Activated CD8-positive, alpha-beta memory T cell treated with anti-CD3 and anti-CD28 coated beads for 24 hours (primary cell): ENCODE measurements around the gene FGF12.

Source experiments
- DNase-seq: peaks from one replicate; pipeline ENCODE4 v3.0.0-alpha.2; 2020

The FGF12 gene

DNA sequence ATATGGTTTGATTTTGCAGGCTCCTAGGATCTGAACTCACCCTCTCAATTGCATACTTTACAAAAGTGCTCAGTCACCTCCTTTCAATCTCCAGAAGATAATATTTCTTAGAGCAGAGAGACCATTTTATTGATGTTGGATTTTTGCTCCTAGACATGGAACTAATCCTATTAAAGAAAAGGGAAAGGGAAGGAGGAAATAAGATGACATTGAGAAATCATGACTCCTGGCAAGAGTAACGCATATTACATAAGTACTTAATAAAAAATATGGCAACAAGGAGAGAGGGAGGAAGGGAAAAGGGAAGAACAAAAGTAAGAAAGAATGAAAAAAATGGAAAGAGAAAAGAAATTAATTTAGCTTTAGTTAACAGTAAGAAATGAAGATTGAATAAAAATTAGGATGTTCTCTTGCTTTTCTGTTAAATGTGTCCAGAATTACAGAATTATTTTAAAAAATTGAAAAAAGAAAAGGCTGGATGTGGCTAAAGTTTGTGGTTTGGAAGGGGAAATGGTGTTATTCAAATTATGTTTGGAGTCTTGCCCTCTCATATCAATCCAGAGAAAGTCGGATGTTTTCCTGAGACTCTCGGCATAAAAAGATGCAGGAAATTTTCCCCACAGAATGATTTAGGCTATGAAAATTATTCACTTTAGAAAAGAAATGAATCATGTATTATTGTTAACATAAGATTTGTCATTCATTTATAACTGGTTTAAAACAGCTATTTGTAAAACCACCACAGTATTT lies 474.0 kb downstream of the FGF12 start:
- DNase-seq, result no peak

DNA sequence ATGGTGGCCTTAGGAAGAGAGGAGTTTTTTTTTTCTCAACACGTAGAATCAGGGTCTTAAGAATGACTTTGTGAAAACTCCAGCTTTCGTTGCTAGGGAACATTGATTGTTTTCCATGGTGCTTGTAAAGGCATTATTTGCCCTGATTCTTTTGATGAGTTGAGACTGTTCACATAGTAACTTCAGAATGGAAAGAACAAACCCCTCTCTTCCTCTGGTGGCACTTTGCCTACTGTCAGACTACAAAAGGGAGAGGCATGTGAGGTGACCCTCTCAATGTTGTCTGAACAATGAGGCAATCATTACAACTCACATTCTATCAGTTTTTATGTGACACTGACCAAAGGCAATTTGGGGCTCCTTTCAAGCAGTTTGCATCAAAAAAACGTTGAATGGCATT lies 477.8 kb downstream of the FGF12 start:
- no peak for DNase-seq

DNA sequence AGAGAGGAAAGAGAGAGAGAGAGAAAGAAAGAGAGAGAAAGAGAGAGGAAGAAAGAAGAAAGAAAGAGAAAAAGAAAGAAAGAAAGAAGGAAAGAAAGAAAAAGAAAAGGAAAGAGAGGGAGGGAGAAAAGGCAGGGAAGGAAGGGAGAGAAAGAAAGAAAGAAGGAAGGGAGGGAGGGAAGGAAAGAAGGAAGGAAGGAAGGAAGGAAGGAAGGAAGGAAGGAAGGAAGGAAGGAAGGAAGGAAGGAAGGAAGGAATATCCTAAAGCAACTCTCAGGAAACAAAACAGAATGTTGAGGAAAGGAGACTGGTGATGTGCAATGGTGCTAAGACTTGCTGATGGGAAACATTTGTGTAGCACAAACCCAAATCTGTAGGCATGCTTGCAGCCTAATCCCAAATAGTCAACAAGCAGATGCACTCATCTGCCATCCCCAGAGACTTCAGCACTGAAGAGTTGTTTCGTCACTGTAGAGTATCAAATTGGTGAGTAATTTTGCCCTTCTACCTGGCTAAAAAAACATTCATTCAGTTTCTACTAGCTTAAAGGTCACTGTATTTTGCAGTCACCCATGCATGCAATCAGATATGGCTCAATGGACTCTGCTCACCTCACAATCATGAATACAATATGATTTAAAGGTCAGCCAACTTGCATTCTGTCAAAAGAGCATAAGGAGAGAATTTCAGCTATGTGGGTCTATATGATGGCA lies 480.3 kb downstream of the FGF12 start:
- DNase-seq, result no peak

DNA sequence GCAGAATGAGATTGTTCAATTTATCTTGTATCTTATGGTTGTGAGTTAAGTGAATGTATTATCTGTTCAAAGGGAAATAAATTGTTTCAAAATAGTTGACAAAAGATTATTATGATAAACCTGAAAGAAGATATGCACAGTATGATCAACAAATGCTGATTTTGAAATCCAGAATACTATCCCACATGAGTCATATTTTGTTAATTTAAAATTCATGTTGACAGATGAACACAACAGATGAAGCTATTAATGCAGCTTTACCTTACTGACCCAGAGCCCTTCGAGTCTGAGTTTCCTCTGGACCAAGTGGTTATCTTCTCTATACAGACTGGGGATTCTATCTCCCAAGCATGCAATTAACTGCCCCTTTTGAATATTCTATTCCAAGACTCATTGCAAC lies 482.8 kb downstream of the FGF12 start:
- no peak for DNase-seq

DNA sequence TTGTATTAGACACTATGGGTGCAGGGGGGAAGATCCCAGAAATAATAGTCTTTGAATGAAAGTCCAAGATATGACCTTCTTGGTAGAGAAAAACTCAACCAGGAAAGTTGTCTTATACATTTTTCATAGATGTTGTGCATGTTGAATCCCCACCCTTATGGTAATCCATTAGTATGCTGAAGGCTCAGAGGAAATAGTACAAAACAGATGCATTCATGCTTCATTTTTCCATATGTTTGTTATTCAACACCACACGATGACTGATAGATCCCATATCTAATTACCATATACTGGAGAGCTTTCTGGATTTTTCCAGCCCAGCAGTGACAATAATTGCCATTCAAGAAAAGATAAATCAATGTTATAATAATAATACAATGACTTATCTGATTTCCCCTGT lies 487.4 kb downstream of the FGF12 start:
- DNase-seq, result no peak

DNA sequence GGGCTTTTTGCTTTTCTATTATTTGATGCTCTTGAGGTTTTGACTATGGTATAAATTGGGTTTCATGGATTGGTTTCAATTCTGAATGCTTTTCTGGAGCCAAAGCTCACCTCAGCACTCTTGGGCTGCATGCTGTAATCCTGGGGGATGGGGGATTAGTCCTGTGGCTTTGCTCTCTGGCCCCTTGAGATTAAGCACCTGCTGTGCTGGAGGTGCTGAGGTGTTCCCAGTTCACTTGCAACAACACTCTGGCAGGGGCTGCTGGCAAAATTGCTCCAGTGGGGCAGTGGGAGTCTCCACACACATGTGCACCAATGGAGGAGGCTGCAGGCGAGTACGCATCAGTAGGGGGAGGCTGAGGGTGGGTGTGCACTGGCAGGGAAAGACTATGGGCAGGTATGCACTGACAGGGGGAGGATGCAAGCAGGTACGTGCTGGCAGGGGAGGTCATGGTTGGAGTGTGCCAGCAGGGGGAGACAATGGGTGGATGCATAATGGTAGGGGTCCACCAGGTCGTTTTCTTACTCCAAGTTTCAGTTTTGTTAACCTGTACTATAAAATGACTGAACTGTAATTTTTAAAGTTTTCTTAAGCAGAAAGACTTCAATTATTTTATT lies 489.2 kb downstream of the FGF12 start:
- no peak for DNase-seq

DNA sequence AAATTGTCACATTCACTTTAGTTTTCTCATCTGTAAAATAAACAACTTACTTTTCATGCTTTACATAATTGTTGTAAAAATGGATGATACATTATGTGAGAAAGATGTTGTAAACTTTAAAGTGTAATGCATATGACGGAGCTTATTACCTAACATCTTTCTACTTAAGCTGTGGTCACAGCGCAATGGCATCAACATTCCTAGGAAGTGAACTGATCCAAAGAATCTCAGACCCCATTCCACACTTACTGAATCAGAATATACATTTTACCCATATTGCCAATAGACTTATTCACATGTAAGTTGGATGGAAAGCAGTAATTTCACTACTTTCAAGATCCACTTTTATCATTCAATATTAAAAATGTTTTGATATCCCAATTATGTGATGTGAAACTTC lies 497.5 kb downstream of the FGF12 start:
- no peak for DNase-seq

DNA sequence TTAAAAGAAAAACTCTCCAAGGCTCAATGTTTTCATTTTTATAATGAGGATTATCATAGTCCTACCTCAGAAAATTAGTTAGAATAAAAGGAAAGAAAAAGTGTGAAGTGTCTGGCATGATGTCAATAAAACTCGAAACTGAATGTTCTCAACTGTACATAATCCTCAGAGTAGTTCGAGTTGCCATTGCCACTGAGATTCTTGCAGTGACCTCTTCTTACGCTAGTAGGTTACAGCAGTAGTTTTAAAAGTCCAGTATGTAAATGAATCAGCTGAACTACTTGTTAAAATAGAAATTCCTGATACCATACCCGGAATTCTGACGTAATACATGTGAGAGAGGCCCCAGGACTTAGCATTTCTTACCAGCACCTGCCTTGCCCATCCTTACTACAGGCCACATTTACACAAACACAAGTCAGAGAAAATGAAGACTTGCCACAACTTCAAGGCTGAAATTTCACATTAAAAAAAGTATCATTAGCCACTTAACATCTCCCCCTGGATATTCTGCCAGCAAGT lies 502.6 kb downstream of the FGF12 start:
- DNase-seq, result no peak

DNA sequence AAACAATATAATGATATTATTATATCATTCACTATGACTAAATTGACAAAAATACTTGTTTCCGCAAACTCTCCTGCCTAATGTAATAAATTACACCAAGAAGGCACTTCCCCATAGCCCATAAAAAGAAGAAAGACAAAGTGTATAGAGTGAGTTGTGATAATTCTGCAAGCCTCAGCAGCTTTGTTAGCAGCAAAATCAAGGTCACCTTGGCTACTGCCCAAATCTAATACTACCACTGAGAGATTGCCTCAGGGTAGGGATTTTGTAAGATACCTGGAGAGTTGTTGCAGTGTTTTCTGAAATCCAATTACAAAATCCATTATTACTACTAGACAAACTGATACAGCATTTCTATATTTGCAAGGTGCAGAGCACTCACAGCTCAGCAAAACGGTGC lies 503.5 kb downstream of the FGF12 start:
- DNase-seq, result no peak

DNA sequence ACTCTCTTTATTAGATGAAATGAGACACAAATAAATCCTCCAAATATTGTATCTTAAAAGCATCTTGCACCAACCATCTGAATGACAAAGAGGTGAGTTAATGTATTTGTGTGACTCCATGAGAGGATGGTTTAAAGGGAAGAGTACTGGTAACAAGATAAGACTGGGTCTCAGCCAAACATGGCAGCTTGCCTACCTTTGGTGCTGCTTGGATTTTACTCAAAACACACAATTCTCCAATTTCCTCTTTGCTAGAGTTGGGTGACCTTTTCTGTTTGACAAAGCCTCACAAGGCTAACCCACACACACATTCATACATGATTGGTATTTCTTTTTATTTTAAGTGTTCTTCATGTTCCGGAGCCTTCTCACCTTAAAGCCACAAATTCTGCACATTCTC lies 506.4 kb downstream of the FGF12 start:
- no peak for DNase-seq

DNA sequence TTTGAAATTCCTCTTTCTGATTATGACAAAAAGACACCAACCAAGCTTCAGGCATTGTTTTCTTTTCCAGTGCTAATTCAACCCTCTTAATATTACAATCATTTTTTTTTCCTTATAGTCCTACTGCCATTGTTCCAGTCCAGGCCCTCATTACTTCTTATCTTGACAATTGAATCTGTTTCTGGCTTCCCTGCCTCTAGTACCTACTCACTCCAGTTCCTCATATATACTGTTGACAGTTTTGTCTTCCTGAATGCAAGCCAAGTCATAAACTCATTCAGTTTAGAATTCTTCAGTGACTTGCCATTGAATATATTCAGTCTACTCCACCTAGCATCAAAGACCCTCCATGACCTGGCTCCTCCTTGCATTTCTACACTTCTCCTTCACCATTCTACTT lies 507.4 kb downstream of the FGF12 start:
- DNase-seq, result no peak

DNA sequence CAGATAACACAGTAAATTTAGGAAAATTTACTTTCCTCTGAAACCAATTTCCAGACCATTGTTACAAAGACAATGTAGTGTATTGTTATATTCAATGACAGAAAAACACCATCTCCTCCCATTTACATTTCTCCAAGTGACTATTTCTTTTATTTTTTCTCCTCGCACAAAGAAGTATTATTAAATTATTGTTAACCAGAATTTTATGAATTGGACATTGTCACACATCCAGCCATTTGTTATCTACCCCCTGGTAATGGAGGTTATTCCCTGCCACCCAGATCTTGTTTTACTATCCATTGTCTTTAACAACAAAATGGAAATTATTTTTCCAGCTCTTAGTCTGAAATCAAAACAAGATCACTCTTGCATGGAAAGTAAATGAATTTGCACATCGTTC lies 511.3 kb downstream of the FGF12 start:
- no peak for DNase-seq

DNA sequence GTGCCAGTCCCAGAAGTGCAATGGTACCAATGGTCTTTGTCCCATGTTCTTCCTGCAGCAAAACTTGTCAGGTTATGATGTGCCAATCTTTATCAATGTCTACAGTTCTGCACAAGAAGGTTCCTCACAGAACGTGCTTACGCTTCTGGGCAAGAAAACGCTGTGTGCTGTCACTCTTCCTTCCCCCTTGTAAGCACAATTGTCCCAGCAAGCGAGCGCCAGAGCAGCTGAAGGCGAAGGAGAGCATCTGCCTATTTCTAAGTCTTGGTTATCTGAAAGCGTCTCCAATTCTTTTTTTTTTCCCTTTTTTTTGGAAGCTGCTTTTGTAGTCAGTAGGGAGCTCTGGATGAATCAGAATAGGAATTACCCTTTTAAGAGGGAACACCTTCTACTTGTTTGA lies 514.4 kb downstream of the FGF12 start:
- no peak for DNase-seq

DNA sequence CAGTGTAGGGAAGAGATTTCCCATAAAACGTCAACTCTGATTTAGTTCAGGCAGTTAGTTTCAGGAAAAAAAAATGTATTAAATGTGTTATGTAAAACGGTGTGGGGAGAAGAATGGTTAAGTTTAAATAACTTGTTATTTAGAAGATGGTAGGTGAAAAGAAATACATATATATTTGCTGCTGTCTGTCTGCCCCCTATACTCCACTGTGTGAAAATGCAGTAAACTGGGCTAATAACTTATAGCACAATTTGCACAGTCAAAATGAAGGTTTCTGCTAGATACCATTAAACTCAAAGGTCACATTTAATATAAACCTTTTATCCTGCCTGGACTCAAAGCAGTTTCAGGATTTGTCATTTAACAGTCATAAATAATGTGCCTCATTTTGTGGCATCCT lies 515.0 kb downstream of the FGF12 start:
- no peak for DNase-seq

DNA sequence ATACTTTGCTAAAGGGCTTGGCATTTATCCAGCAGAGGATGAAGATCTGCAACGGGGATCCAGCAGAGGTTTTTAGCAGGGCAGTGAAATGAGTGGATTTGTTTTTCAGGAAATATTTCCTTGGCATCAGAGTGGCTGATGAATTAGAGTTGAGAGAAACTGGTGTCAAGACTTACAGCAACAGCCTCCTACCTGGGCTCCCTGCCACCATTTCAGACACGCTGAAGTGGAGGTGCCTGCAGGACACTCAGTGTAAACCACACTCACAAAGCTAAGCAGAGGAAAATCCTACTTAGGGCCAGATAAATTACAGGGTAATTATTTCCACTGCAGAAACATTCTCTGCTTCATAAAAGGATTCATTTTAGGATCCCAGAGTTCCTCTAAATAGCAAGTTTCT lies 519.7 kb downstream of the FGF12 start:
- no peak for DNase-seq

DNA sequence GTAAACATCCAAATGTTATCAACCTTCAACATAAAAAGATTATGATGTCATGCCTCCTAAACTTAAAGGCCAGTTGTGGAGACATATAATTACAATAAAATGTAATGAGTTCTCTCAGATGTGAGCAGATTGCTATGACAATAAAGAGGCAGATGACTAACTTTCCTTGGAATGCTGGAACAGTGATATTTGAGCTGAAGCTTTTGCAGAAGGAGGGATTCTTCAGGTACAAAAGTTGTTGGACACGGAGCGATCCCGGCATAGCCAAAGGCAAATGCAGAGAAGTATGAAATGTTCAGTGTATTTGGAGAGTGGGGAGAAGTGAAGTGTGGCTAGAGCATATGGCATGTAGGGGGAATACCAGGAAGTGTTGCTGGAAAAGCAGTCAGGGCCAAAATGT lies 520.1 kb downstream of the FGF12 start:
- DNase-seq, result no peak

DNA sequence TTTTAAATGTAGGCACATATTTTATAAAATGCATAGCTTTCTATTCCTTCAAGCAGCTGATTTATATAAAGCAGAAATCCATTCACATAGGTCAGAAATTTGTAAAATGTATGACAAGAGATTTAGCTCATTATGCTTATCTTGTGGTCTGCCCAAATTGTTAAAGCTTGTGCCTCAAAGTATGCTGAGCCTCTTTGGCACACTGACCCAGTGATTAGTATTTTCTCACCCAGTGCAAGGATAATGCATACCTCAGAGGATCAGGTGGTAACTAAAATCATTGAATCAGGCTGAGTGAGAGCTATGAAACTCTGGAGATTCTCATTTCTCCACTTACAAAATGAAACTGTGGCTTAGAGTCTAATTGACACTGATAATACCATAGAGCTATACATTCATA lies 533.3 kb downstream of the FGF12 start:
- no peak for DNase-seq

DNA sequence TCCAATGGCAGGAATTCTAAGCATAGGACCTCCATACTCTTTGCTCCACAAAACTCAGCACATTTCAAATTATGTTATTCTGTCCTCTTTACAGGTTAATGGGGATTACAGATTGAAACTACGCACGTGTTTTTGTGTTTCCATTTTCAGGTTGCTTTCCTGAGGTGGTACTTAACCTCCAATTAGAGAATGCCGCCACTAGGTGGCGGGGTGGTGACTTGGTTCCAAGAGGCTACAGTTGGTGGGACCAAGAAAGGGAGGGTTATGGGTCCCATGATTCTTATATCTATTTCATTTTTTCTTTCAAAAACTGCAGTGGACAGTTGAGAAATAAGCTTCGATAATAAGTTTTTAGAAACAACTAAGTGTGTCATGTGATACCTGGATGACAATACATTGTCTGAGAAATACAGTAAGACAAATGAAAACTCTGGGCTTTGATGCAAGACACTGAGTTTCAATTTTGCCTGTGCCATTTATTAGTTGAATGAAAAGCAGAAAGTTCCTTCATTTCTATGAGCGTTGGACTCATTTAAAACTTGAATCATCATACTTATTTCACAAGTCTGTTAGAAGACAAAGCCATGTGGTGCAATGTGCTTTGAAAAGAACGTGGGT lies 539.0 kb downstream of the FGF12 start:
- no peak for DNase-seq

DNA sequence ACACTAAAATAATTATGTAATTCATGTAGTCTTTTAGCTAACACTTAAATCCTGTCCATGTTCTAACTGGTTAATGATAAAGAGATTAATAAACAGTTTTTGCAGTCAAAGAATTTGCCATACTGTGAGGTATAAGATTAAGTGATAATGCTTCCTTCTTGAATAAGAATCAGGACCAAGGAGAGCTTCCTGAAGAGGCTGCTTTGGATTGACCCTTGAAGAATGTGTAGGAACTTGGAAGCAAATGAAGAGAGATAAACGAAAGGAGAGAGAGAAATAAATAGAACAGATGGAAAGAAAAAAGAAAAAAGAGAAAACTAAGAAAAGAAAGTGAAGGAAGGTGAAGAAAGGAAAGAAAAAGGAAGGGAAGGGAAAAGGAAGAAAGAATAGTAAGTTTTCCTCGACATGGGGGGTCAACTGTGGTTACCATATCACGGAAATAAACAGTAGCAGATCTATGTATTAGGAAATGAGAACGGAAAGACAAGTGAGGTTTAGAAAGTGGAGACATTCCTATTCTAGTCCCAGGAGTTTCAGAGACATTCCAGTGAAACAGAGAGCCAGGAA lies 539.8 kb downstream of the FGF12 start:
- DNase-seq, result no peak

DNA sequence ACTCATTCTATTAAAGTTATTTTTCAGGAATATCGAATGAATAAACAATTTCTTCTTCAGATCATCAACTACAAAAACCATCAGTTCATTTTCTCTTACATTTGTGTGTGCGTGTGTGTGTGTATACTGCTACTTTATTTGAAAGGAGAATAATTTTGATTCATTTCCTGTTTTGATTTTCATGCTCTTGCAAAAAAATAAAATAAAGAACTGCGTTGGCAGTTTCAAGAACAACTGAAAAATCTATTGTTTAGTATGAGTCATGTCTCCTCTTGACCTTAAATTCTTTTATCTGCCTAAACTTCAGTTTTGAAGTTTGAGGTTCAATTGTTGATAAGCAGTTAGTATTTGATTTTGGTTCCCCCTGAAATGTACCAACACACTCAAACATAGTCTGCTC lies 540.8 kb downstream of the FGF12 start:
- DNase-seq, result no peak

DNA sequence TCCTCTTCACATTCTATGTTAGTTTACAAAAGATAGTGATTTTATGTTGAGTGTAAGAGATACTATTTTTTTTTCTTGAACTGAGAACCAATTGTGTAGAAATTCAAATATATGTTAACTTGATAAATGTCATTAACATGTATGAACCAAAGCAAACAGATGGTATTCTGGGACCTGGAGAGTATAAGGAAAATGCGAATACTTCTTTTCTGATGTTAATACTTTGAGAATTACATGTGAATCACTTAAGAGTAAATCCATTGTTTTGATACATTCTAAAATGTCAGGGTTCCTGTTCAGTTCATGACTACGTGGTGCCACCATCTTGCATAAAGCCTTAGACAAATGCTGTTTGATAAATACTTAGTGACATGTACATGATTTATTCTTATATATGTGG lies 541.3 kb downstream of the FGF12 start:
- DNase-seq, result no peak

DNA sequence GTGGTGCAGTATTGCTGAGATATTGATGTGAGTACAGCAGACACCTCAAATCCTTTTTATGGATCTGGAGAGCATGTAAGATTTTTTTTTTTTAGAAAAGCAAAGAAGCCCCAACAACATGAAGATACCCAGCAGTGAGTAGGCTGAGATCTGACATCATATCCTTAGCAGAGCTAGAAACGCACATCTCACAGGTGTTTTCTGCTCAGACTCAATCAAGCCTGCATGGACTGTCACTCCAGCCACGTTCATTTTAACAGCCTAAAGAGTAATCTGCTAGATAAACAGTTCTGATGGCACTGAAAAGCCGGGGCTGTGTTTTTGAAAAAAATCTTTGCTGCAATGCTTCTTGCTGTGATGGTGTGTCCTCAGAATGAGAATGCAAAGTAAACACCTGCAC lies 544.2 kb downstream of the FGF12 start:
- no peak for DNase-seq

DNA sequence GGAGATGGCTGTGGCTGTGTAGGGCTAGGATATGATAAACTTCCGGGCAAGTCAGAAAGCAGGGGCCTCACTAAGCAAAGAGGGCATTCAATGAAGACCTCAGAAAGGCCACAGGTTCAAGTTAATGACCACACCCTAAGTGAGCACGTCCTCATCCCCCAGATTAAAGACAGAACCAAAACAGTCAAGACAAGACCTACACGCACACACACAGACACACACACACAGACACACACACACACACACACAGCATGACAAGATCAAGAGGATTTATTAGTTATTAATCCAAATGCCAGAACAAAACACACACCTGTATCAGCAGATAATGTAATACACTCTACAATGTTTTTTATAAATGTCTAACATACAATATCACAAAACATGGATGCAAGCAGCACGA lies 546.2 kb downstream of the FGF12 start:
- no peak for DNase-seq
